GM21367 (cell line): ENCODE data around the gene KCNE5.
"Not testable (repeated sequence)": the region's sequence is repeated elsewhere in the genome, so short reads cannot be mapped to it uniquely, and the experiment has no call there.

ENCODE experiments used
- ATAC-seq: cut with Tn5 transposase; IDR thresholded peaks from one replicate; pipeline ENCODE4 v1.9.1; 2021; ENCODE audit not compliant: unreplicated experiment

Gene KCNE5

DNA sequence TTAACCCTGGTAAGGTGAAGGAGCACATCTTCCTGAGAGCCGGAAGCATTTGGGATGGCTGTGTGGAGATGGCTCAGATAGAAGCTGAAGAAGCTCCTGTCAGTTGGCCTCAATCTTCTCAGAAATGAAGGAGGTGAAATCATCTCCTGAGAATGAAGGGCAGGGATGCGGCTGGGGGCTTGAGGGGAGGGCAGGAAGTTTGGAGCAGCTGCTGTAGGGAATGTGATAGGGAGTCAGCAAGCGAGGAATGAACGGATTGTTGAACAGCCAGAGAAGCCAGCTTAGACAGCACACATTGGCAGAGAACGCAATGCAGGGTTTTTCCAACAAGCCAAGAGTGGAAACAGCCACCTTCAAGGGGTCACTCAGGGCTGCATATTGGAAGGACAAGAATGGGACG is 10.0 kb downstream of the KCNE5 start:
- ATAC-seq: no peak

DNA sequence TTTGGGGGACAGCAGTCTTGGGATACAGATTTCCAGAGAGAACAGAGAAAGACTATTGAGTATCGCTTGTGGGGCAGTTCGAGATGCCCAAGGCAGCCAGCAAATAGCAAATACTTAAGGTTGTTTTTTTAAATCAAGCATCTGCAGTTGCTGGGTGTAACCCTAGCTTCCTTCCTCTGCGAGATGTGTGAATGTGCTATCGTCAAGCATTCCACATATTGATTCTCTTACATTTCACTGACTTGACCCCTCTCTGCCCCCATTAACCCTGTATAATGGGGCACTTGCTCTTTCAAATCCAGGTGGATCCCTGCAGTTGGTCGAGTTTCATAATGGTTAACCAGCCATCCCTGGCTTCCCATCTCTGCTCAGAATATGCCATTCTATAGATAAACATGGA is 23.5 kb downstream of the KCNE5 start:
- no peak for ATAC-seq

DNA sequence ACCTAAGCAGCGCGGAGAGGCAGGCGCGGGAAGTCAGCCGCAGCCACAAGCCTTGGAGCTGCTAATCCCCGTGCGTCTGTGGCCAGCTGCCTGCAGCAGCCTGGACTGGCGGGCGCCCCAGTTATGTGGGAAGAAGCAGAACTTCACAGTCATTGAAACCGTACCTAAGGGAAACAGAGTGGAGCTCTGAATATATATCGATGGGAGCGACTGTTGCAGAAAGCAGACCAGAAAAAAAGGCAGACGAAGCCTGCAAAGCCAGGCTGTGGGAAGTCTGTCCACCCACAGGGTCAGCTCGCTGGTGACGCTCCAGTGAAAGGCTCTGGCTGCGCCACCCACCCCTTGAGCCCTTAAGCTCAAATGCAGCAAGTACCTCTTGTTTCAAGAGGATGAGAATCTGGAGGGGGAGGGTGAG is 24.7 kb downstream of the KCNE5 start:
- no peak for ATAC-seq

- ATAC-seq: no peak
These were observed 29.0 kb downstream of the KCNE5 start for GRCh38 chrX:109596015-109596414.

GRCh38 chrX:109590176-109590575 is 34.8 kb downstream of the KCNE5 start:
- ATAC-seq: no peak

DNA sequence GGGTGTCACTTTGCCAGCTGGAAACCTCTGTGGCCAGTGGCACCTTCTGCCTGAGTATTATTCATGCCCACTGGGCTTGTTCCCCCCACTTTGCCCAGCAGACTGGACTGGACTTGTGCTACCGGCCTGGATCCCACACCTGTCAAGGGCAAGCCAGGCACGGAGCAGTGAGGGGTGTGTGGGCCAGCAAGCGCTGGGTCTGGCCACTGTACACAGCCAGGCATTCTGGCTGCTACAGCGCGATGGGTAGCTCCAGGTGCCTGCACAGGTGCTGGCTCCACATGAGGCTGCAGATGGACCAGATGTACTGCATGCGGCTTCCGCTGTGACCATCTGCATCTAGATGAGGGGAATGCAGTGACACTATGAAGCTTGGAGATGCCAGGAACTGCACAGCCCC is 39.5 kb downstream of the KCNE5 start:
- no peak for ATAC-seq

DNA sequence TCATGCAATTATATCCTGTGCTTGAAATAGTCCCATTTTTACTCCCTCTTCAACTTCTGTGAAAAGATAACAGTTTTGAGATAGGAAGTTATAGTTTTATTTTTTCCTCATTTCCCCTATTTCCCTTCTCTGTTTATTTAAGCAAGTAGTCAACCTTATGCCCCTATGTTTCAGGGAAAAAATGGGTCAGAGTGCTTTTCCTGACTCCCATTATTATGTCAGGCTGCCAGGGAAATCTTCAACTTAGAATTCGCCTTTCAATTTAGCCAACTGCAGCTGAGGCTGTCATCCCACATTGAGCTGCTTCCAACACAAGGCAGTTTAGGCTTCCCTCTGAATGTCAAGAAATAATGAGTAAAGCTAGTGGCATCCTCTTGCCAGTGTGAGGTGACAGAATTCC is 46.1 kb downstream of the KCNE5 start:
- ATAC-seq: no peak

DNA sequence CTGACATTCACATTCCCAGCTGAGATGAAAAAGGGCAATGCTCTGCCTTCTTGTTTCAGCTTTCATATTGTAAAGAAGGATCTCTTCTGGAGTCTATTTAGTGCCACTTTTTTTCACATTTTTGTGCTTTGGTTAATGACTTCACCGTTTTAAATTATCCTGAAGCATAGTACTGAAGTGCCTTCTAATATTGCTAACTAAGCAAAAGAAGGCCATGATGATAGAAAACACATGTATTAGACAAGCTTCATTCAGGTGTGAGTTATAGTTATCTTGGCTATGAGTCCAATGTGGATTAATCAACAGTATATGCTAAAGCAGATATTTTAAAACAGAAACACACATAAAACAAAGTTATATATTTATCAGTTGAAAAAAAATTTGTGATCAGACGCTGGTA is 47.9 kb downstream of the KCNE5 start:
- no peak for ATAC-seq

DNA sequence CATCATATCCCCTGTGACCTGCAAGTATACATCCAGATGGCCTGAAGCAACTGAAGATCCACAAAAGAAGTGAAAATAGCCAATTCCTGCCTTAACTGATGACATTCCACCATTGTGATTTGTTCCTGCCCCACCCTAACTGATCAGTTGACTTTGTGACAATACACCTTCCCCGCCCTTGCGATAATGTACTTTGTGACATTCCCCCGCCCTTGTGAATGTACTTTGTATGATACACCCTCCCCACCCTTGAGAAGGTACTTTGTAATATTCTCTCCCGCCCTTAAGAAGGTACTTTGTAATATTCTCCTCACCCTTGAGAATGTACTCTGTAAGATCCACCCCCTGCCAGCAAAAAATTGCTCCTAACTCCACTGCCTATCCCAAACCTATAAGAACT is 48.9 kb downstream of the KCNE5 start:
- ATAC-seq: not testable (repeated sequence)
